RPMI7951 (cell line): Measurements from ENCODE around the gene HEMK1. TPM values are rescaled to one million over a fixed set of nuclear protein-coding genes. Genes with fewer than 3 reads are reported as not detected.

Experiments
- DNase-seq: peaks from one replicate; pipeline ENCODE4 v3.0.0-alpha.2; 2012; ENCODE audit warnings: low read depth
- total RNA-seq: library from RNA; depleted of rRNA; stranded (reverse); fragments of >200 nt; shearing (Covaris generic); gene quantifications from 2 replicates; pipeline ENCODE4 v1.2.3, GENCODE V29; 2014

Gene HEMK1
- total RNA-seq, 1 experiment from 2014 or later = 8.8 TPM

DNA sequence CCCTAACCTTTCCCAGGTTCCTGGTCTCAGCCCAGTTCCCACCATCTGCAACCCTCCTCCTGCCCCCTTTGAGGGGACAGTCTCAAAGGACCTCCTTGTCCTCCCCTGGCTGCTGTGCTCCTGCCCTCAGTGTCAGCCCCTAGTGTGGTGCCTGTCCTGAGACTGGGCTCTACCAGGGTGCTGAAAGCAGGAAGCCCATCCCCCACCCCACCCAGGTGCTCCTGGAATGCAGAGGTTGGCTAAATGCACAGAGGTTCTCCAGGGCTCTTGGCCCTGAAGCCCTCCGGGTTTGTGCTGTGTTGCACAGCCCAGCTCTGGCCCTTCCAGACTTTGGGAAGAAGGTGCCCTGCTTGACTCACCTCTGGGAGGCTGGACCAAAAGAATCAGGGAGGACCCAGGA is 23.5 kb upstream of the HEMK1 start:
- no peak for DNase-seq

DNA sequence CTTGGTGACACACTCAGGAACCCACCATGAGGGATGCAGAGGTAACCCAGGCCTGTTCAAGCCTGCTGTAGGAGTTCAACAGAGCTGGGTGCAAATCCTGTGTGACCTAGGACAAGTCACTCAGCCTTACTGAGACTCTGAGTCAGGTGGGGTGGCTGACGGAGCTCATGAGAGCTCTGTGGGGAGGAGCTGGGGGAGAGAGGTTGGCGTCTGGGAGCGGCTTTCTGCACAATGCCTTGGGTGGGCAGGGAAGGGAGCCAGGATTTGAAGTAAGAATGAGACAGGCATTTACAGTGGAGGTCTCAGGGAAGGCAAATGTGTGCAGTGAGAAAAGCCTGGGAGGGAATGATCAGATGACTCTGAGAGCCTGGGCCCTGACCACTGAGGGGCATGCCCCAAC is 20.1 kb upstream of the HEMK1 start:
- DNase-seq = no peak

DNA sequence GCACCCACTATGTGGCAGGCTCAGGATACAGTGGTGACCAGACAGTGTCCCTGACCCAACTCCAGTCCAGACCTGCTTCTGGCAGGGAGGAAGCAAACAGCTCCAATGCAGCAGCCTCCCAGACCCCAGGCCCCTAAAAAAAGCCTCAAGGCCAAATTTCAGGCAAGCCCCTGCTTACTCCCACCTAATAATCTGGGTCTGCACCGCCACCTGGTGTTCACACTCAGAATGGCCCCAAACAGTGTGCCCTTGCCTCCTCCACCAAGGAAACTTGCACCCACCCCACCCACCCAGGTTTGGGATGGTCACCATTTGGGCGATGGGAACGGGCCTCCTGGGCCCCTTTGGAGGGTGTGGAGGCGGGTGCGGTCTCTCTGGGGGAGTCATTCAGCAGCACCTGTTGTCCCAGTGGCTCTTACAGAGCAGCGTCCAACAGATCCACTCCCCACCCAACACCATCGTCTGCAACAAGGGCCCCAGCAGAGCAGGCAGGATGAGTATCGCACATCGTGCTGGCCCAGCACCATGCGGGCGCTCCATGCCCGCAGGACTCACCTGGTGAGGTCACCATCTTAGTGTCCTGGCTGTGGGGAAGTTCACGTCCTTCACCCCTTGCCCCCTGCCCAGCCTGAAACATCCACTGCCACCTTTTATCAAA is 19.1 kb upstream of the HEMK1 start:
- peak; percentile 26 for DNase-seq

DNA sequence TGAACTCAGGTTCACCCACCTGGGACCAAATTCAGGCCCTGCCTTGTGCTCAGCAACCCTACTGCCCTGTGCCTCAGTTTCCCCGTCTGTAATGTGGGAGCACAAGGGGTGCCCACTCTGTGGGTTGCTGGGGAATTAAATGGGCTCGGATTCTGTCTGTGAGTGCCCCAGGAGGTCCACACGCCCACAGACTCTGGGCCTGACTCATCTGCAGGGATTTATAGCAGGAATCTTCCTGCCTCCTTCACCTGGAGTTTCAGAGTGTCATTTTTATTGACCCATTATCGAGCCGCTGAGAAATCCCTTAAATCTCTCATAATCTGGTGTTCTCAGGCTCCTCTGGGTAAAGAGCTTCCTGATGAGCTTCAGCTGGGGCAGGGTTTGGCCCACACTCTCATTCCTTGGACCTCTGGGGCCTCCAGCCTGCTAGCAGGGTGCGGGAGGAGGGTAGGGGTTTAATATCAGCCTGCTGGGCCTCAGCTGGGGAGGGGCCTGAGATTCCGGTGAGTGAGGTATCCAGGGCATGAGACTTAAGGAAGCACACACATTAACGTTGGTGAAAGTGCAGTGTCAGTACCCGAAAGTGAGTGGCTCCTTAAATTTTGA is 18.2 kb upstream of the HEMK1 start:
- no peak for DNase-seq

DNA sequence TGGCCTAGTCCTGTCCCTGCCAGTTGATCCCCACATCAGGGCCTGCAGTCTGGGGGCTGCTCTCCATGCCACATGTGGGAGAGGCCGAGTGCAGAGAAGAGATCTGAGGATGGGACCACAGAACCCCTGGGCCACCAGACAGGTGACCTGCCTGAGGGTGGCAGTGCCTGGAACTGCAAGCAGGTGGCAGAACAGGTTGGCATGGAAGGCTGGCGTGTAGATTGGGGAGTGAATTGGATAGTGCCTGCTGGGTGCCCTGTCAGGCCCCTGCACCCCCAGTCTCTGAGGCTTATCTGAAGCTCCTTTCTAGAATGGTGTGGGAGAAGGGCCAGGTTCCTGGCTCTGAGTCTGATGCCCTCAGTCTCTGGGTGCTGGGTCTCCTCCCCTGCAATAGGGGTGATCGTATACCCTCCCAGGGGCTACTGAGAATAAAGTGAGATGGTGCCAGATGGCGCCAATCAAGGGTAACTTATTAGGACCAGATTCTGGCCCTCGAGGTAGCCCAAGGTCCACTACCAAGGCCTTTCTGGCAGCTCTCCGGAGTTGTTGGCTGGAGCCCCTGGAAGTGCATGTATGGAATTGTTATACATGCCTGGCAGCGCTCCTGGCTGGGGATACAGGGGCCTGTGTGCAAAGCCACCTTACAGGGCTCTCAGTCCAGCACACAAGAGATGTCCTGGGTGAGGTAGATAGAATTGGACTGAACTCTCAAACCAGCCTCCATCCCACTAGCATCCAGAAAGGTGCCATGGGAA is 17.5 kb upstream of the HEMK1 start:
- DNase-seq = no peak

DNA sequence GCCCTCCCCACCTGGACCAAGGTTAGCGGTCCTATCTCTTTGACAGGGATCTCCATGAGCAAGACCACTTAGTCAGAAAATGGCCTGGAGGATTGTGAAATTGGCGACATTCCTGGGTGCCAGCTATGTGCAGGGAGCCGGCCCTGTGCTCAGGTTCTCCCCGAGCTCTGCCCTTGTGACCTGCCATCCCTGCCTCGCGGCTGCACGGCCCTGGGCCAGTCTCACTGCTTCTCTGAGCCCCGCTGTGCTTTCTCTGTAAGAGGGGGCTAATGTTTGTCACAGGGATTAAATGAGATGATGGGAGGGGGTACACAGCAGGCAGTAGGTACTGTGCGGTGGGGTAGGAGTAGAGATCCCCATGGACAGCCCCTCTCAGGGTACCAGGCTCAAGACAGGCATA is 16.7 kb upstream of the HEMK1 start:
- no peak for DNase-seq

DNA sequence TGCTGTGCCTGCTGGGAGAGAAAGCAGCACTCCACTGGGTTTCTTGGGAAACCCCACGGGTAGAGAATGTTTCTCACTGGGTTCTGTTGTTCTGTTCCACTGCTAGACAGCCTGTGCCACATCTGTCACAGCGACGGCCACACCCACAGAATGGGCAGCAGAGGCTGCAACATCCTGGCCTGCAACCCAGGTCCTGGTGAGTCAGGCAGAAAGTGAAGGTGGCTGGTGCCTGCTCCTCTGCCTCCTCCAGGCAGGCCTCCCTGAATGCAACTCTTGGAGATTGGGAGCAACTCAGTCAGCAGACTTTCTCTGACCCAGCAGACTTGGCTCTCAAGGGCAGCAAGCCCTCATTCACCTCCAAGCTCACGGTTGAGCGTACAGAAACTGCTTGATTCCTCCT is 14.8 kb upstream of the HEMK1 start:
- DNase-seq = no peak

DNA sequence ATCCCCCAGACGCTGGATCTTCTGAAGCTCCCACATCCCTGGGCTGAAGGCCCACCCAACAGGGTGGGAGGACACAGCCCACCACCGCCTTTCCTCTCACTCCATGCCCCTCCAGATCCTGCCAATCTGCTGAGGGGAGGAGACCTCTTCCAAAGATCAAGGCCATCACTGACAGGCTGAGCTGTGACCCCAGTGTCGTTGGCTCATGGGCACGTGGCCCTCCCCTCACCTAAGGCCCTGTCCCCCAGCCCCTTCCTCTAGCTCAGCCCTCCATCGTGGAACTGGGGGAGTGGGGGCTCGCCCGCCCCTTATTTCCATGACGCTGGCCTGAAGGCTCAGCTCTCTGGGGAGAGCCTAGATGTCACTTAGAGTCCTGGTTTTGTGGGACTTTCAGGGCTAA is 12.2 kb upstream of the HEMK1 start:
- no peak for DNase-seq

DNA sequence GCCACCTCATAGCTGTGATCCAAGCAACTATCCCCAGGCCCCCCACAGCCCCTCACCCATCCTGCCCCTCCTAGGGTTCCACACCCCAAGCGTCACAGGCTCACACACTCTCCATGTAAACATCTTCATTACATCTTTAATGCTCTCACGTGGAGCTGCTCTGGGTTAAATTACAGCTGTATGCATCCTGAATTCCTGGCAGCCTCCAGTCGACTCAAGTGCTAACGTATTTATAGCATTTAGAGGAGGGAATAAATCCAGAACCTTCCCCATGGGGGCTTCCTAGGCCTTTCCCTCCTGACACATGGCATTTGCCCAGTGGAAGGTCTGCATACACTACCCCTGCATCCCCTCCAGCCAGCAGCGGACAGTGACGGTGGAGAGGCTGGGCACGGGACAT is 11.4 kb upstream of the HEMK1 start:
- no peak for DNase-seq

DNA sequence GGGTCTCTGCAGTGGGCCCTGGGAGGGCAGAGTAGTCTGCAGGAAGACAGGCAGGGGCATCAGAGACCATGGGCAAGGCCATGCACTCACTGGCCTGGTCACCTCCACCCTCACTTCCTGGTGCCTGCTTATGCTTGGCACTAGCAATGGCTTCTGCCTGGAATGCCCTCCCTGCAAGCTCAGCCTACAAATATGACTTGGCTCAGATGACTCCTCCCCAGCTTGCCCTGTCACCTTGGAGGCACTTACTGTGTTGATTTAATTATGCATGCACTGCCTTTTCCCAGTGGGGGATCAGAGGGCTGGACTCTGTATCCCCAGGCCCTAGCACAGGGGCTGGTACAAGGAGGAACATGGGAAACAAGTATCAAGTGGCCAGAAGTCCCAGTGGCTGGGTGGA is 9.6 kb upstream of the HEMK1 start:
- no peak for DNase-seq

DNA sequence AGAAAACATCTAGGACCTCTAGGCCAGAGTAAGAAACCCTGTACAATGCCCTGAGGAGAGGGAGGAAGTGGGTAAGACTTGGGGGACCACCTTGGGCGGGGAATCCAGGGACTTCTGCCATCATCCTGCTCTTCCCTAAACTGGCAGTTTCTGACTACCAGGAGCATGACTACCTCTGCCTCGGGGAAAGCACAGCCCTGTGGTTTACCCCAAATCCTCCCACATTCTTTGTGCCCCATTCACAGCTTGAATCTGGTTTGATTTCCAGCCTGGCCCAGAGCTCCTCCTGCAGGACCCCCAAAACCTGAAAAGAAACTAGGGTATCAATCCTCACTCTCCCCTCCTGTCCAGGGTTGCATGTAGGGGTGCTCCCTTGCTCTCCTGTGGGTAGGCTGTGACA is 6.5 kb upstream of the HEMK1 start:
- peak; percentile 91 for DNase-seq

DNA sequence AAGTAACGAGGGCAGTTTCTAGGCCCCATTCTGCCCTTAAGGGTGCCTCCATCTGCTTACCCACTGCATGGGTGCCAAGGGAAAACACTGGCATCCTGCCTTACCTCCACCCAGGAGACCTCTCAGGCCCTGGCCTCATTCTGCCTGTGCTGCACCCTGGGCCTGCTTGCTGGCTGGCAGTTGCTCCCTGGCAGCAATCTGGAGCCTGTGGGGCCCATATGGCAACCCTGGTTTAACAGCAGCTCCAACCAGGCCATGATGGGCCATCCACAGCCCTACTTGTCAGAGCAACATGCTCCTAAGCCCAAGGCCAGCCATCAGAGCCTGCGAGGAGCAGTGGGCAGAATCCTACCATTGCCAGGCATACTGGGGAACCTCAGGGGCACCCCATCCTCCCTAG is 5.5 kb upstream of the HEMK1 start:
- no peak for DNase-seq

DNA sequence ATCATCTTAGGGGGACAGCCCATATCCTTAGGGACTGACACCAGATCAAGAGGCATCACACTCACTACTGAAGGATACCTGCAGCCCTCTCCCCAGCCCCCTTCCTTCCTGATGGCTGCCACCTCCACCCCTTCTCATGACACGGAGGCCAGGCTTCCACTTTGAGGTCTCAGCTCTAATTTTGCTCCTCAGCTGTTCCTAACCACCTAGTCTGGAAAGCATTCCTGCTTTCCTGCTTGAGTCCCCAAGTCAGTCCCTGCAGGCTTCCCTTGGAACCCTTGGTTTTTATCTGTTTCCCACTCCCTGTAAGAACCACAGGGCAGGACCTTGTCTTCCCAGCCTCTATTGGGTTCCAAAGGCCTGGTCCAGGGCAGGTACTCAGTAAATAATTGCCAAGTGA is 5.0 kb upstream of the HEMK1 start:
- no peak for DNase-seq

DNA sequence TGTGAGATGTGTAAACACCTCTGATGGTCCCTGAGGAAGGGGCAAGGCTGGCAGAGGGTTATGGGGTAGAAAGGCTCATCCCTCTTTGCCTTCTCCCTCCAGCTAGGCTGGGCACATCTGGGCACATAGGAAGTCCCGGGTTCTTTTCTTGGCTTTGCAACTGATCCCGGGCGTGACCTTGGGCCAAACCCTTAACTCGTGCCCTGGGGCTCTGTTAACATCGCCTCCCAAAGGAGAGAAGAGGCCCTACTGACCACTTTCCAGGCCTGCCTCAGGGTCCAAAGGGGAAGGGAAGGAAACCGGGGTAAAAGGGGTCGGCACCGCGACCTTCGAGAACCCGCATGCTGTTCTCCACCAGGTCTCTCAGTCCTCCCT is 2.3 kb upstream of the HEMK1 start:
- peak; percentile 25 for DNase-seq

DNA sequence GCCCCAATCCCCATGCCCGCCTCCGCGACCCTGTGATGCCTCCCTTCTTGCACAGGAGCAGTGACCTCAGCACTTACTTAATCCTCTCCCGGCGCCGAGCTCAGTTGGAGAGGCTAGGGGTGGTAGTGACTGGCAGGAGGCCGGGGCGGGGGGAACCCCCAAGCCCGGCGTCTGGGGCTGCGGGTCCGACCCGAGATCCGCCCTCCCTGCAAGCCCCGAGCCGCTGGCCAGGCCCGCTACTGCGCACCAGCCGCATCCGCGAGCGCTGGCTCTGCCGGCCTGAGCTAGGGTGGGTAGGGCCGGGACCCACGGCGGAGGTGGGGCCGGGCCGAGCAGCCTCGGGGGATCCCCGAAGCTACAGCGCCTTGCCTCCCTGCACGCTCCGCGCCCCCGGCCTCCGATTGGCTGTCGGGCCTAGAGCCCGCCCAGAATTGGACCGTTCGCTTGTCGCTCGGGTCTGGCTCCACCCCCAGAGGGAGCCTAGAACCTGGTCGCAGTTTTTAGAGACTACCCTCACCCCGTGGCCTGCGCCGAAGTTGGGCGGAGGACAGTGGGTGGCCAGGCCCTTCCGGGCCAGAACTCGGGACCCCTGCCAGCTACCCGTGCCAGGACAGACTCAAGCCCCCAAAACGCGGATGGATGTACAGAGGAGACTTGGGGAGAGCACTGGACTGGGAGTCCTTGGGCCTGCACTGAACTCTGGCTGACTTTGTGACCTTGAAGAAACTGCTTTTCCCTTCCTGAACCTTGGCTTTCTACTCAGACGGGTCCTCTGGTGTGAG is 1.7 kb upstream of the HEMK1 start, which contains the start of gene C3orf18:
Gene C3orf18 (minus strand): TSS at position 362 of the 782 bp plus-strand sequence. CDS start 2,048 bp downstream, outside the sequence.
- peak; percentile 87 for DNase-seq

DNA sequence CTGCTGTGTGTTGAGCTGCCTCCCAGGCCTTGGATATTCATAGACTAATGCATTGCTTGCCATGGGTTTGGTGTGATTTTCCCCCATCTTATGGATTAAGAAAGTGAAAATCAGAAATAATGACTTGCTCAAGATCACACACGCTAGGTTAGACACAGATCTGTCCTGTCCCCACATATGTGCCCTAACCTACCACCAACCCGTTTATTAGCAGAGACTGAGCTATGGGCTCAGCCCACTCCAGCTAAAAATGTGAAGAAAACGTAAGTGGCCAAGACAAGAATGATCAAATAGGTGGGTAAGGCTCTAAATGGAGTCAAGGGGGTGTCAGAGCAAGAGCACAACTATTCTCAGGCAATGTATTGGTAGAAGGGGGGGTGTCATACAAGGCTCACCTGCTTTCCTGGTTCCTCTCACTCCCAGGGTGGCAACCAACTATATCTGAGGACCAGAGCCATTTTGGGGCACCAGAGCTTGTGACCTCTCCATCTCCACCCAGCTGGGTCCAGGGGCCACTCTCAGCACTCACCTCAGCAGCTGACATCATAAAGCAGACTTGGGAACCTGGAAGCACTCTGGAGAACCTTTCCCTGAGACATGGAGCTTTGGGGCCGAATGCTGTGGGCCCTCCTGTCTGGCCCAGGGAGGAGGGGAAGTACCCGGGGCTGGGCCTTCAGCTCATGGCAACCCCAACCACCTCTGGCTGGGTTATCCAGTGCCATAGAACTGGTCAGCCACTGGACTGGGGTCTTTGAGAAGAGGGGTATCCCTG is 1.4 kb downstream of the HEMK1 start:
- DNase-seq = no peak

DNA sequence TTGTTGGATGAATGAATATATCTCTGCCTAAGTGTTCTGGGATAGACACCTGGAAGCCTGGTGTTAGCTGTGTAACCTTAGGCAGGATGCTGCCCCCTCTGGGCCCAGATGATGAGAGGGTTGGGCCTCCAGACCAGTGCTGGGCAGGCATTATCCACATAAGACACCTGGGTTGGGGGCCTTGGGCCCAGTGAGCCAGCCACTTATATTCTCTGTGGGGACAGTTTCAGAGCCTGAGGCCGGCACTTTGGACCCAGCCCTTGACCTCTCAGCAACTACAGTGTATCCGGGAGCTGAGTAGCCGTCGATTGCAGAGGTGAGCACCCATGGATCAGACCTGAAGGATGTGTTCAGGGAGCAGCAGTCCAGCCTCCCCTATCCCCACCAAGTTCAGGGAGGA is 2.2 kb downstream of the HEMK1 start:
- DNase-seq = no peak

DNA sequence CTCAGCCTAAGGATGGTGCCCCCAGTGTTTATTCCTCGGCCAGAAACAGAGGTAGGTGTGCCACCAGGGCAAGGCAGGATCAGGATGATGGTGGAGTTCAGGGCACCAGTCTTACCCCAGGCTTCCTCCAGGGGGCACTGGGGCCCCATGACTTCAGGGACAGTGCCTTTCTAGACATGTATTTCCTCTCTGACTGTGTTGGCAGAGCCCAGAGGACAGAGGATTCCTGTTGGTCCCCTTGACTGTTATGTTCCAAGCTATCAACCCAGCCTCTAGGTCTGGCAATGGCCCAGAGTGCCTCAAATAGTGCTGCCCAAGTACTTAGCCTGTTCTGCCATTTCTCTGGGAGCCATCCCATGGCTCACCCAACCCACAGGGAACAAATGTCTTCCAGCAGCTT is 2.8 kb downstream of the HEMK1 start:
- peak; percentile 63 for DNase-seq

DNA sequence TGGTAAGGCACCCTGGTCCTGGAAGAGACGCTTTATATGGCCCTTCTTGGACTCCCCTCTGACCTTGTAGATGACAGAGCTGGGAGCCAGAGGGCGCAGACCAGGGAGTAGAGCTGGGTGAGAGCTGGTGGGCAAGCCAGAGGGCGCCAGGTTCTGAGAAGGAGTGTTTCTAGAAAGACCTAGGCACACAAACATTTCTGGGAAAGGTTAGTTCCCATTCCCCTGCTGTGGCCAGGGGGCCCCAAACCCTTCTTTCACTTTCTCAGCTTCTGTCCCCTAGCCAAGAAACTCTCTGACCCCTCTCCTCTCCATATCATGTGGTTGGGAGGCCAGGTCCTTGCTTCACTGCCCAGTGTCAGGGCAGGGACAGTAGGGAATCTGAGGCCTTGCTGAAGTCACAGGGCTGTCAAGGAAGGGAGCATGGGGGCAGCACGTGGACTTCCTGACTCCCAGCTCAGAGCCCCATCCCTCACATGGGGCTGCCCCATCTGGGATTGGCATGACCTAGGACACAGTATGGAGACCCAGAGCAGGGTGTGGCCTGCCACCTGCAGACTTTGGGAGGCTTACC is 3.6 kb downstream of the HEMK1 start:
- no peak for DNase-seq

DNA sequence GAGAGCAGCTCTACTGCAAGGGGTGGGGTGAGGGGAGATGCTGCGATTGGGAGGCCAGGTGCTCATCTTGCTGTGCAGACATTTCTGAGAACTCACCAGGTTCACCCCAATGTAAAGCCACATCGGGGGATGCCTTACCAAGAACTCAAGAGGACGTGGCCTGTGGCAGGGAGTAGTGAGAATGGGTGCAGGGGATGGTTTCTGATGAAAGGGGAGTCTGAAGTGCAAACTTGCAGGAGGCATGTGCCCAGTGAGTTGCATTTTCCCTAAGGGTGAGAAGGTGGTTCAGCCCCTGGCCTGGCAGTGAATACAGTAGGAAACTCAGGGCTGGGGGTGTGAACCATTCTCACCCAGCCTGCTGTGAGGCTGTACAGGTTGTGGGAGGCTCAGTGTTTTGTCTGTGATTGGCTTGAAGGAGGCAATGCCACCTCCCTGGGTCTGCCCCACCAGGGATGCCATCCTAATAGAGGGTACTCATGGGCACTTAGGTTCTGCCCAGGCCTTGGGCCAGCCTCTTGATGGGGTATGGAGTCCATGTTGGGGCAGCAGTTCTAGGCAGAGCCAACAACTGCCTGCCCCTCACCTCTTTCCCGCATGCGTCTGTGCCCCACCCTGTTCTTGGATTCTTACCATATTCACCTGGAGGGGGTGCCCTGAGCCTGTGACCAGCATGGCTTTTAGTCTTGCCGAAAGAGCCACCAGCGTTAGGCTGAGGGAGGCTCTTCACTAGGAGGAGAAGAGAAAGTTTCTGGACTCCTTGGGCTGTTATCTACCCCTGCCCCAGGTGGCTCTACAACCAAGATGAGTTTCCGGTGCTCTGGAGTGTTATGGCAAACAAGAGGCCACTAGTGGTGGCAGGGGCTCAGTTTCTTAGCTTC is 4.5 kb downstream of the HEMK1 start:
- DNase-seq = no peak
